ENCODE measurements around the gene RAB40C.

The RAB40C gene

GRCh38 chr16:559411-560203 lies 30.3 kb upstream of the RAB40C start:
- no peak for DNase-seq

GRCh38 chr16:560204-560700 lies 29.6 kb upstream of the RAB40C start, which contains the start of gene PRR35:
Gene PRR35, plus strand, starts transcription at chr16:560394. Its CDS starts 2,901 bp downstream, at chr16:563295.
- DNase-seq: no peak

GRCh38 chr16:560701-561412 lies 29.0 kb upstream of the RAB40C start:
- no peak for DNase-seq

DNA sequence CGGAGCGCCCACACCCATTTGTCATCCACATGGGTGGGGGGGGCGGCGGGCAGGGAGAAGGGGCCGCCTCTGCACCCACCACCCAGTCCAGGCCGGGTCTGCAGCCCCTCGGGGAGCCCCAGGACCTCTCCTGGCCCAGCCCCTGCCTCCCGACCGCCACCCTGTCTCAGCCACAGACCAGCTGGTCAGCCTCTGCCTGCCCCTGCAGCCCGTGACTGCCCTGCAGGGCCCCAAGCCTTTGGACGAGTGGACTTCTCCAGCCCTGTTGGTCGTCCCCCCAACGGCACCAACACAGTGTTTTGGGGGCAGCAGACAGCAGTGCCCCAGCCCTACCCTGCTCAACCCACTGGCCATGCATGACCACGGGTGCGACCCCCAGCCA lies 28.5 kb upstream of the RAB40C start:
- no peak for DNase-seq

DNA sequence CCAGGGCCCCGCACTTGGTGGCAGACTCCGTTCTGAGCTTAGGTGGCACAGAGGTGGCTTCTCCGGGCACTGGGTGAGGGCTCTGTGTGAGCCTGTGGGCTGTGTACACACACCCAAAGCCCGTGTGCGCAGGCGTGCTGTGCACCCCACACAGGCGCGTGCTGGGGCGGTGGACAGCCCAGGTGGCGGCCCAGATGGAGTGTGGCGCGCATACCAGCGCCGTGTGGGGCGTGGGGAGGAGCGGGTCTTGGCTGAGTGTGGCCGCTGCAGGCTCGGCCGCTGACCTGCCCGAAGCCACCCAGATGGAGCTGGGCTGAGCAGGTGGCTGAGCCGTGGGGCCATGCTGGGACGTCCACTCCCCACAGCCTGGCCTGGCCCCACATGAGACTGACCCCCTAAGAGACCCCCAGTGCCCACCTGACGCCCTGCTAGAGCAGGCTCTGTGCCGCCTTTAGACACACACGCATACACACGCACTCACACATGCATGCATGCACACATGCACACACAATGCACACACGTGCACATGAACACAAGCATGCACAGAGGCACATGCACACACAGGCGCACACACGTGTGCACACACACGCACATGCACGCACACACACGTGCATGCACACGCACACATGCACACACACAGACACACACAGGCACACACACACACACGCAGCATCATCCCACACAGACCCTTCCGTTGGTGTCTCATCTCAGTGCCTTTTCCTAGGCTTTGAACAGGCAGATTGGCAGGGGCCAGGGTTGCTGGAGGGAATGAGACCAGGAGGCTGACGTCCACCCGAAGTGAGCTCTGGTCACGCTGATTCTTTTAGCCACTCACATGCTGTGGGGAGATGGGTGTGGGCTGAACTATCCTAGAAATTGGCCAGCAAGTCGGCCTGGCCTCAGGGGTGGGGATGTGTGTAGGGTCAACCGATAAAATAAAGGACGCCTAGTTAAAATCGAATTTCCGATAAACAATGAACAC lies 27.6 kb upstream of the RAB40C start:
- no peak for DNase-seq

DNA sequence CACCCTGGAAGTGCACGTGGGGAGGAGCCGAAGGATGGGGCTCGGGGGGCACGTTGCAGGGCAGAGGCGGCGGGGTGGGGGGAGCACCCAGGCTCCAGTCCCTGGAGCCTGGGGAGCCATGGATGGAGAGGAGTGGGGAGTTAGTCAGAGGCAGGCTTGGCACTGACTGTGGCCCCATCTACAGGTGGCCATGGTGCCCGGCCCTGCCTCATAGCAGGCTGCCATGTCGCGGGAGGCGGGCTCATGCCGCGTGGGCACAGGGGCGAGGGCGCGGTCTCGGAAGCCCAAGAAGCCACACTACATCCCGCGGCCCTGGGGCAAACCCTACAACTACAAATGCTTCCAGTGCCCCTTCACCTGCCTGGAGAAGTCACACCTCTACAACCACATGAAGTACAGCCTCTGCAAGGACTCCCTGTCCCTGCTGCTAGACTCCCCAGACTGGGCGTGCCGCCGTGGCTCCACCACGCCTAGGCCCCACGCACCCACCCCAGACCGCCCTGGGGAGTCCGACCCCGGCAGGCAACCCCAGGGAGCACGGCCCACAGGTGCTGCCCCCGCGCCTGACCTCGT lies 26.7 kb upstream of the RAB40C start:
- no peak for DNase-seq

GRCh38 chr16:564690-565418 lies 25.0 kb upstream of the RAB40C start:
- no peak for DNase-seq

DNA sequence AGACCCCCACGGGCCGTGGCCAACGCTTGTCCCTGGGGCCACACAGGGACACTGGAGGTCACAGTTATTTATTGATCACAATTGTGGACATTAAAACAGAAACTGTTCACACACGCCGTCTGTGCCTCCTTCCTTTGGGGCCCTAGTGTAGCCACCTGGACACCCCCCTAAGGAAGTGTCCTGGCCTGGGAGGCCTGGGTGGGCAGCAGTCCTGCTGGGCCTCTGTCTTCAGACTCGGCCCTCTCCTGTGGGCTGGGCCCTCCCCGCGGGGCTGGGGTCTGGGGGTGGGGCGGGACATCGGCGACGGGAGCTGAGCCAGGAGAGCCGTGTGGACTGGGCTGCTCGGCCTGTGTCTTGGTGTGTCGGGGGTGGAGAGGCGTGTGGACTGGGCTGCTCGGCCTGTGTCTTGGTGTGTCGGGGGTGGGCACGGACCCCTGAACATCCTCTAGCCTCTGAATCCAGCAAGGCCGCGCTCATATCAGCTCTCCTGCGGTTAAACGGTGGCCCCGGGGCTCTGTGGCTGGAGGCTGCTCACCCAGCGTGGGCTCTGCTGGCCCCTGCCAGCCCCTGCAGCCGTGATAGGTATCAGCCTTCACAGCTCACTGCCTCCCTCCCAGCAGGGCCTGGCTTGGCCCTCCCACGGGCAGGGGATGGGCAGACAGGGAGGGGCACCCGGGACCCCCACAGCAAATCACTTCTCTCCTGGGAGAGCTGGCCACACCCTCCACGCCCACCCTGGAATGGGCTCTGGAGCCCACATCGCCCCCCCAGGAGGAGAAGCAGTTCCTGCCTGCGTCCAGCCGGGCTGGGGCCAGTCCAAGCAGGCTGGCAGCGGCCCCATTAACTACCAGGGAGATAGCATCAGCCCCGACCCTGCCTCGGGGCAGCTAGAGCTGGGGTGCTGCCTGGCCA lies 24.2 kb upstream of the RAB40C start:
- no peak for DNase-seq

DNA sequence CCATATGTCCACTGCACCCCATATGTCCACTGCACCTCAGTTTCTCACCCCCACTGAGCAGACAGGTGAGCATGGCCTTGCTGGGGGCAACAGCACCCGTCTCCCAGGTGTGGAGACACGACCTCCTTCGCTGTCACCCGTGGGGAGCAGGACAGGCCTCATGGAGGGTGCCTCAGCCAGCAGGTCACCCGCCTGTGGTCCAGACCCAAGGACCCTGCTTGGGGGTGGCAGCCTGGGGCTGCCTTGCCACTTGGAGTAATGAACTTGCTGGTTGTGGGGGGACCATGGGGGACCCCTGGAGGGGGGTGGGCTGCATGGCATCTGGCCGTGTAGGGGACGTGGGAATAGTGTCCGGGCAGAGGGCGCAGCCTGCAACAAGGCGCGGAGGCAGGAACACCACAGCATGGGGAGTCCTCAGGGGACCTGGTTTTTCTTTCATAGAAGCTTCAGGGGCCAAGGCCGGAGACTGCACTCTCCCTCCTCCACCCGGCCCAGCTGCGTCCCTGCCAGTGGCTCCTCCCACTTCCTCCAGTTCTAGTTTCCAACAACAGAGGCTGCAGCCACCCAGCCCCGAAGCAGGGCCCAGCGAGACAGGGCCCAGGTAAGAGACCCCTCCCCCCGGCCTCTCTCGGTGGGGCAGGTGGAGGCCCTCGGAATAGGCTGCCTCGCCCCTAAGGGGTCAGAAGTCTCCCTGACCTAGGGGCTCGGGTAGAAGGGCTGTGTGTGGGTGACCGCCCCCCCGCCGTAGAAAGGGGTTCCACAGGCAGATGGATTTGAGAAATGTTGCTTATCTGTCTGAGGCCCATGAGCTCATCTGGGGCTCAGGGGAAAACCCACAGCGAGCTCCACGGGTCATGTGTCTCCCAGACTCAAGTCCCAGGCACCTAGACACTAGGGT lies 23.1 kb upstream of the RAB40C start, which contains the start of gene NHLRC4:
TSS of gene NHLRC4 (plus strand) at position 531 of the 898 bp plus-strand sequence. CDS start 1,043 bp downstream, outside the sequence.
- DNase-seq: no peak

DNA sequence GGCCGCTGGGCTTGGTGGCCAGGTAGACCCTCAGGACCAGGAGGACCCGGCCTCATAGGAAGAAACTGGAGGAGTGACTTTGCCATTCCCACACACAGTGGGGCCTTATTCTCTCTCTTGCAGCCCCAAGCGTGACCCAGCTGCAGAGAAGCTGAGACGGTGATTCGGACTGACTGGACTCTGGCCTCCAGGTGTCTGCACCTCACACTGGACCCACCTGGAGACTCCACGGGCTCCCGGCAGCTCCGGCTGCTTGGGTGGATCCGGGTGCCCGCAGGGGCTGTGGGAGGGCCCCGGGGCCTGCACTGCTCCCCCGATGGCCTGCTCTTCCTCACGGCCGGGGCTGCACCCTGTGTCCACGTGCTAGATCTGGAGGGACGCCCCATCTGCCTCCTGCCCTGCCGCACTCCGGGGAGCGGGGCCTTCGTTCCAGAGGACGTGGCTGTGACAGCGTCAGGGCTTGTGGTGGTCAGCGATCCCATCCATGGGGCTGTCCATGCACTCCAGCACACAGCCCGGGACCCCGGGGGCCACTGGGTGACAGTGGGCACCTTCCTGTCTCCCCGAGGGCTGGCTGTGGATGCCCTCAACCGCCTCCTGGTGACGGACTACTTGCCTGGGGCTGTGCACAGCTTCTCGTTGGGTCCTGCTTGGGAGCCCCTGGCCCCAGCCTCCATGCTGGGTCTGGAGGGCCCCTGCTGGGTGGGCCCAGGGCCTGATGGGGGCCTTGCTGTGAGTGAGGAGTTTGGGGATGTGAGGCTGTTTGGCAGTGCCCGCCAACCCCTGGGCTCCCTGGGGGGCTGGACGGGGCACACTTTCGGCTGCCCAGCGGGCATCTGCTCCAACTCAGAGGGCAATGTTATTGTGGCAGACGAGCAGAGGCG lies 22.3 kb upstream of the RAB40C start:
- DNase-seq: no peak

- DNase-seq: no peak
Observed at GRCh38 chr16:568401-569258, 21.2 kb upstream of the RAB40C start.

DNA sequence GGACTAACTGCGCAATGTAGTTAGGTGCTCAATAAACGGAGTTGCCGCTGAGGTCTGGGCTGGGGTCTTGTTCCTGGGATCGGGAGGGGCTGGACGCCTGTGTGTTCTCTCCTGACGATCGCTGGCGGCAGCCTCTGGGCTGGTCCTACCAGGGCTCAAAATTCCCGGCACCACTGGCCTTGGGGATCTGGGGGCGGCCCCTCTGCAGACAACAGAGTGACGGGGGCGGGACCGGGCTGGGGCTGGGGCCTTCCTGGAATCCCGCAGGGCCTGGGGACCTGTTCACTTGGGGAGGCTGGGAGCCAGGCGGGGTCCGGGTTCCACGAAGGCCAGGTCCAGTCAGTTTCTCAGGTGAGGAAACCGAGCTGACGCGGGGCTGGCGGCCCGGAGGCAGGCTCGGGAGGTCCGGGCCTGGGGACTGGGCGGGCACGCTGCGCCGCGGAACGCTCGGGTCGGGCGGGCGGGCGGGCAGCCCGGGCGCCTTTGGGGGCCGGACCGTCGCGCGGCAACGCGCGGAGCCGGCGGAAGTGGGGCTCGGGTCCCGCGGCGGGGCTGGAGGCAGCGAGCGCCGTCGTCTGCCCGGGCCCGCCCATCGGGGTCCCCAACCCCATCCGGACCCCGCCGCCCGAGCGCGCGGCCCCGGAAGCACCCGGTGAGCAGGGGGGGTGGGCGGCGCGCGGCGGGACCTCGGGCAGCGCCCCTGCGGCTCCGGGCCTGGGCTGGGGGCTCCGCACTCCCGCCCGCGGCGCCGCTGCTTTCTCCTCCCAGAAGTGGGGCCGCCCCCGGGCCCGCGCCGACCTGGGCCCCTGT lies 20.2 kb upstream of the RAB40C start, which contains the start of gene PIGQ:
TSS of gene PIGQ (plus strand) at position 524 of the 810 bp plus-strand sequence. CDS start 4,107 bp downstream, outside the sequence.
- DNase-seq: peak in 1 of 2 experiments; percentile 53

DNA sequence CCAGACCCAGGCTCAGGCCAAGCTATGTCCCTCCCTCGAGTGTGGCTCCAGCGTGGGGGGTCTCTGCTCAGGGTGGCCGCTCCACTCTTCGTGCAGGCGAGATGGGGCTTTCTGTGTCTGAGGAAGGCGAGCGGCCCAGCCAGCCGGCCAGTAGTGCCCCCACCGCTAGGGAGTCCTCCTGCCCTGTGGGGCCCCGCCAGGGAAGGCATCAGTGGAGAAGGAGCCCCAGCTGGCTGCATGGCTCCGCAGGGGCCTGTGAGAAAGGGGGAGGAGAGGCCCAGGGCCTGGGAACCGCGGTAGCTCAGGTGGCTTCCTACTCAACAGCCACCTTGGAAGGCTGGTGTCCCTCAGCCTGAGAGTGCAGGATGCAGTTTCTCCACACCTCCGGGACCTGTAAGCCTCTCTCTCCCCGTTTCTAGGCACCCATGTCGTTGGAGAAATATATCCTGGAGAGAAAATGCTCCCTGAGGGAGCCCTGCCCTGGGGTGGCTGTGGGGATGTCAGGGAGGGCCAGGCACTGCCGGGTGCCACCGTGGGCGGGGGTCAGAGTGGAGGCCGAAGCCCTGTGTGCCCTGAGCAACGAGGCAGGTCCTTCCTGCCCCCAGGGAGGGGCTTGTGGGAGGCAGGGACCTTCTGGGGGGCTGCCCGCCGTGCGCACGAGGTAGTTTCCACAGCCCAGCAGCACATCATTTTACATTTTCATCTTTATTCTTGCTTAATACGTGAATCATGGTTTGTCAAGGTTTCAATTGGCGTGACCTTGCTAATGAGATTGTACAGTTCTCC lies 16.8 kb upstream of the RAB40C start:
- DNase-seq: no peak

- DNase-seq: no peak
Observed at GRCh38 chr16:574021-574760, 15.7 kb upstream of the RAB40C start.
